CD4-positive, alpha-beta T cell treated with Interleukin-6 at 100 ng/mL for 8 hours (primary cell): ENCODE measurements around the gene ZSCAN22.
"Not testable (repeated sequence)": the region's sequence is repeated elsewhere in the genome, so short reads cannot be mapped to it uniquely, and the experiment has no call there.

Experiments used
- DNase-seq: peaks from one replicate; pipeline ENCODE4 v3.0.0-alpha.2; 2020; ENCODE audit warnings: mixed read lengths, low spot score

The ZSCAN22 gene

GRCh38 chr19:58374200-58374599 is 47.4 kb downstream of the ZSCAN22 start:
- DNase-seq, result no peak

GRCh38 chr19:58376724-58377123 is 49.9 kb downstream of the ZSCAN22 start:
- DNase-seq, result not testable (repeated sequence)

DNA sequence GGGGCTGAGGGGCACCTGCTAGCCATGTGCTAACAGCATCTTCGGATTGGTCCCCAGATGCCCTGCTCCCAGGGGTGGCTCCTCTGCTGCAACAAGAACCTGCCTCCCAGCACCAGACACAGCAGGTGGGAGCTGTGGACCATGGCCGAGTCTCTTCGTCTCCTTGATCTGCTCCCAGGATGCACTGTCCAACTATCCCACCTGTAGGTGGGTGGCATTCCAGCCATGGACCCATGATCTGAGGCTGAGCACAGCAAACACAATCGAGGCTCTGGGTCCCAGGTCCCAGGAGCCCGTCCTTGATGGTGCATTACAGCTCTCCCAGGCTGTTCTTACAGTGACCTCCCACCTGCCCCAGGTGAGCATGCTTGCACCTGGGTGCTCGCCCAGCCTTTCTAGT is 52.5 kb downstream of the ZSCAN22 start:
- DNase-seq, result no peak

- no peak for DNase-seq
Observed at GRCh38 chr19:58380037-58380661, 53.4 kb downstream of the ZSCAN22 start.

DNA sequence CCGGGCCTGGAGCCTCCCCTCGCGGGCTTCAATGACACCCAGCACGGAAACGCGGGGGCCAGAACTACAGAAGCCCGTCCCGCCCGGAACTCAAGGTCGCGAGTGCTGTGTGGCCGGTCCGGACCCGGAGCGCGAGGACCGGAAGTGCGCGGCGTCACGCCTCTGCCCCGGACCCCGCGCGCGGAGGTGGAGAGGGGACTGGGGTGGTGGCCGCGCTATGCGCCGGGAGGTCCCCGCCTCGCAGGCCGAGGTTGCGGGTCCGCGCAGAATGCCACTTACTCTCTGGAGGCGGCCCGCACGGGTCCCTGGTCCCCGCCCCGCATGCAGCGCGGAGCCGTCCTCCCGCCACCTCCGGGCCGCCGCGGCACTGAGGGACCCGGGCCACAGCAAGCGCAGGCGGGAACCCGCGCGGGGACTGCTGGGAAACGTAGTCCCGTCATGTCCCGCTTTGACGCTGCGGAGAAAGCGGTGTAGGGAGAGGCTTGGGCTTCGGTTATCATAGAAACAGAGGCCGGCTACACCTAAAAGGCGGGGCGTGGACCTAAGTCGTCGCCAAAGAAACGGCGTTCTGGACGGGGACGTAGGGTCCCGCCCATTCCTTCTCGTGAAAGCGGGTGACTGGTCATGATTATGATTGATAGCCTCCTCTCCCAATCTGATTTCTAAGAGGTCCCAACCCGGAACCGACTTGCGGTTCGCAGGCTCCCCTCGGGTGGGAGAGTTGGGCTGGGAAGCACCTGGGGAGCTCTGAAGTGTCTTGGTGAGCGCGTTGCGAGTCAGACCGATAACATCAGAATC is 54.1 kb downstream of the ZSCAN22 start, which contains the start of gene ZNF837:
Gene ZNF837 (minus strand): TSS at position 369 of the 798 bp plus-strand sequence. CDS start 11,698 bp downstream, outside the sequence.
- peak; percentile 100 for DNase-seq

DNA sequence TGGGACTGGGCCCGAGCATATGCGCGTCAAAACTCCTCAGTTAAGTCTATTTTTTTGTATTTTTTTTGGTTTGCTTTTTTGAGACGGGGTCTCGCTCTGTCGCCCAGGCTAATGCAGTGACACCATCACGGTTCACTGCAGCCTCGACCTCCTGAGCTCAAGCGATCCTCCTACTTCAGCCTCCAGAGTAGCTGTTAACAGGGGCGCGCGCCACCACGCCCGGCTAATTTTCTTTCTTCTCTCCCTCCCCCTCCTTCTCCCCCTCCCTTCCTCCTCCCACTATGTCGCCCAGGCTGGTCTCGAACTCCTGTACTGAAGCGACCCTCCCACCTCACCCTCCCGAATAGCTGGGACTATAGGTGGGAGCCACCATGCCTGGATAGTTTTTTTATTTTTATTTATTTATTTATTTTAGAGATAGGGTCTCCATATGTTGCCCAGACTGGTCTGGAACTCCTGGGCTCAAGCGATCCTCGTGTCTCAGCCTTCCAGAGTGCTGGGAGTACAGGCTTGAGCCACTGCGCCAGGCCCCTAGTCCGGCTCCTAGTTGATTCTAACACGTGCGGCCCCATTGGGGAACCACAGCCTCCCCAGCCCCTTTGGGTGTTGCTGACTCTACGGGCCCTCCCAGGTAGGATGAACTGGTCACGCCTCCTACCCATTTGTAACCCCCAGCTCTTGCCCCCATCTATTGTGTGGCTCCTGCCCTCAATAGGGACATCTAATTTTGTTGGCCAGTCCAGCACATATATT is 54.8 kb downstream of the ZSCAN22 start:
- no peak for DNase-seq

- no peak for DNase-seq
Observed at GRCh38 chr19:58382997-58383603, 56.3 kb downstream of the ZSCAN22 start.

DNA sequence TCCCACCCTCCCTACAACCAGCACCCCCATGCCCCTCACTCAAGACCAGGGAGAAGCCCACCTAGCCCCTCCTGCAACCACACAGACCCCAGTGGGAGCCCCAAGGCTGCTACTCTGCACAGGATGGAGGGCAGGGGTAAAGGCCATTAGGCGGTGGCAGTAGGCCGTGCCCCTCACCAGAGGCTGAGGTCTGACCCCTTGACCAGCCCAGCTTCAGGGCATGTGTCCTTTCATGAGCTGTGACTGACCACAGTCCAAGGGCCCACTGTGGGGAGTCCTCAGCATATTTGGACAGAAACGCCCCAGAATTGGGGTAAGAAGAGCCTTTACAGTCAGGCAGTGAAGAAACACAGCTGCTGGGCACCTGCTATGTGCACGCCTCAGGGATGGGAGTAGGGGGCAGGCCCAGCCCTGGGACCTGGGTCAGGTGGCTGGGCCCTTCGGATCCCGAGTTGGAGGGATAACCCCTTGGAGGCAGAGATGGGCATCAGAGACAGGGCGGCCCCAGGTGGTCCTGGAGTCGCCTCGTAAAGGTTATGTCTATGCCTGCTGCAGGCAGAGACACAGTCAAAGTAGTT is 58.6 kb downstream of the ZSCAN22 start:
- no peak for DNase-seq

DNA sequence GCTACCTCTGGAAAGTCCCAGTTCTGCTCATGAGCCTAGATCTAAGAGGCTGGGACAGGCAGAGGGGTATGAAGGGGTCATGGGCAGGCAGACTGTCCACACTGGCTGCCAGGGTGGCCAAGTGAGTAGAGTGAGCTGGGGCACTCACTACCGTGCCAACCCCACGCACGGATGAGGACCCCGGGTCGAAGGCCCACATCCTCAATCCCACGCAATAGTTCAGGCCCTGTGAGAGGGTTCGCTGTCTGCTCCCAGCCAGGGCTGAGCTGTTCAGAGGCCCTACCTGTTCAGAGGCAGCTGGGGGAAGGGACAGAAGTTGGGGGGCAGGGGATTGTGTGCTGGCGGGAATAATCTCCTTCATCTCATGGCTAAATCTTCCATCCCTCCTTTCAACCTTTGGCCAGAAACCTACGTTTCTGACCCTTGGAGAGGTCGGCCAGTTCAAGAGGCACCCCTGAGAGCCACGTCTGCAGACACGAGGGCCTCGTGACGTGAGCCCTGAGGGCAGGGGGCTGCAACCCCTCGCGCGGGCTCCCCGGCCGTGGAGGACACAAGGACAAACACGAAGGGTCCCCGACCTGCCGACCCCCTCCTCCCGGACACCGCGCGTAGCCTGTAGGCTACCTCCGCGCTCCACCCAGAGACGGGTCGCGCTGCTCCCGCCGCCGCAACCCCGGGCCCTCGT is 59.2 kb downstream of the ZSCAN22 start:
- DNase-seq, result no peak

- DNase-seq, result peak; percentile 99
Observed at GRCh38 chr19:58386576-58387337, 60.0 kb downstream of the ZSCAN22 start, which contains the start of gene RPS5. Gene RPS5, plus strand, starts transcription at chr19:58387269. Its CDS starts 869 bp downstream, at chr19:58388138.

DNA sequence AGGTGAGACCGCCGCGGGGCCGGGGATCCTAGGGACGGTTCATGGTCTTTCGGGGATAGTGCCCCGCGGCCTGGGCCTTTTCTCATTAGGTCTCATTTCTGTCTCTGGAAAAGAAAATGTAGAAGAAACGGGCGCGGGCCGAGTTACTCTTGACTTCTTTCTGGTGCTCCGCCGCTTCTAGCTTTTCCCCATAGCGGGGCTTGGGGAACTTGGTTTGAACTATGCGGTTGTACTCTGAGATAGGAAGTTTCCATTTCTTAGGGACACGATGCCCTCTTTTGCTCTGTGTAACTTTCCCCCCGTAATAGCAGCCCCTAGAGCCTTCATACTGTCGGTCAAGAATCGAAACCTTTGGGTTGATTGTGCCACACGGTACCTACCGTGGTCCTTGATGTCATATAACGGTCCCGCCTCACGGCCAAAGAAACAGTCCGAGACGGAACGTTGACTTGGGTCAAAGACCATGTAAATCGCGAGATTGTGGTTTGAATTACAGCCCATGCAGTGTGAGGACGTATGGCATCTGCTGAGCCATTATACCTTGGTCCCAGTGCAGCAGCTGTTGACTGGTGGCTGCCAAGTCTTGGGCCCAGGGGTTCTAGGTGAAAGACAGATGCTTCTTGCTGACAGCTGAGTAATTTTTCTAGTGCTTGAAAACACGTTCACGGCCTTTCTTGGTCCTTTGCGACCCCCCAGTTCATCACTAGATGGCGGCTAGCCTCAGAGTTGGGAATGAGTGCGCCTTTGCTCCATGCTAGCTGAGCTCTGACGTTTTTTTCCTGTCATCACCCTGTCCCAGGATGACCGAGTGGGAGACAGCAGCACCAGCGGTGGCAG is 60.8 kb downstream of the ZSCAN22 start:
- DNase-seq, result no peak

DNA sequence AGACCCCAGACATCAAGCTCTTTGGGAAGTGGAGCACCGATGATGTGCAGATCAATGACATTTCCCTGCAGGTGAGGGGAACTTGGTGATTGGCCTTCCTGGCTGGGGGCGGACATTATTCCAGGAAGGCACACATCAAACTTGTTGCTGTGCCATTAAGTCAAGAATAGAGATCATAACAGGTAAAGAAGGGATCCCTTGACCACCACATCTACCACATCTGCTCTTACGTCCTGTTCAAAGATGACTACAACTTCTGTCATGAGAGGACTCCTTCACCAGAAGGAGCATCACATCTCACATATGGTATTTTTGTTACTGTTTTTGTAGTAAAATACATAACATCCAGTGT is 61.4 kb downstream of the ZSCAN22 start:
- no peak for DNase-seq
